Duodenal mucosa (tissue), 2 donors: ENCODE results near the gene NOPCHAP1.
"Not testable (repeated sequence)": the region's sequence is repeated elsewhere in the genome, so short reads cannot be mapped to it uniquely, and the experiment has no call there.

Experiments used
- H3K27ac ChIP-seq: one replicate; pipeline ENCODE4 v1.7.0; 2013; ENCODE audit warnings: low read depth, low read length
- H3K27me3 ChIP-seq, 2 donors: one replicate each; pipeline ENCODE4 v1.7.0; 2013; ENCODE audit warnings: low read length in 2 of 2, control low read depth in 1 of 2; ENCODE audit not compliant: insufficient read depth in 2 of 2, control insufficient read depth in 1 of 2
- H3K36me3 ChIP-seq, 2 donors: one replicate each; pipeline ENCODE4 v1.7.0; 2013; ENCODE audit warnings: low read length in 2 of 2, control low read depth in 1 of 2; ENCODE audit not compliant: insufficient read depth in 2 of 2, control insufficient read depth in 1 of 2
- H3K4me1 ChIP-seq, 2 donors: one replicate each; pipeline ENCODE4 v1.7.0; 2013; ENCODE audit warnings: low read length in 2 of 2, control low read depth in 1 of 2; ENCODE audit not compliant: insufficient read depth in 2 of 2, control insufficient read depth in 1 of 2
- H3K4me3 ChIP-seq, 2 donors: one replicate each; pipeline ENCODE4 v1.7.0; 2013; ENCODE audit warnings: low read length in 2 of 2, low read depth in 1 of 2
- H3K9ac ChIP-seq, 2 donors: one replicate each; pipeline ENCODE4 v1.7.0; 2013; ENCODE audit warnings: low read length in 2 of 2, low read depth in 1 of 2
- H3K9me3 ChIP-seq, 2 donors: one replicate each; pipeline ENCODE4 v1.7.0; 2013; ENCODE audit warnings: low read length in 2 of 2, control low read depth in 1 of 2; ENCODE audit not compliant: control insufficient read depth in 1 of 2

The NOPCHAP1 gene

DNA sequence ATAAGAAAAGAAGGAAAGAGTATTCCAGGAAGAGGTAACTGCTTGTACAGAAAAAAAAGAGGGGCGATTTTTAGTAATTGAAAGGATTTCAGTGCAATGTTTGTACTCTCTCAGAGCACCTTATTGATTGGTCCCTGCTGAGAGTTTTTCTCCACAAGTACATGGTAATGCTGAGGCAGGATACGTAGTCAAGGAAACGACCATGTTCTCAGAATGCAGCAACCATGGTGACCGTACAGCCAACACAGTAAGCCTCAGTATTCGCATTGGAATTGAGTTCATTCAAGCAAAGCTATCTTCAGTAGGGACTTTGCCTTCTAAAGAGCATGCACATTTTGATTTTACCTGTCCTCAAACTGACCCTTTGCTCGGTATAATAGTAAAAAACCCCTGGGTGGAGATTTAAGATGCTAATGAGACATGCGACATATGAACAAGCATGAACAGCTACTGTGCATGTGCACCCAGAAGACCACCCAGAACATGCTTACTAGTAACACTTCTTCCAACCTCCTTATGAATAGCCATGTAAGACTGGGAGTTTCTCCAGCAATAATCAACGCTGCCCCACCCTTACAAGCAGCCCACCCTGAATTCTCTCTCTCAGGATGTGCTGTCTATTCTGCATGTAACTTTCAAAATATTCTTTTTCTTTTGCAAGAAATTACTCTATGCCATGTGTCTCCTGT, 21.8 kb upstream of the NOPCHAP1 start:
- Histone ChIP-seq H3K4me1 (peaks cover 7 to 10% of the 10 kb centered on the region in 2 donors), H3K9ac (no peak overlapping the region), H3K9me3 (peaks cover 0 to 2% of the 10 kb centered on the region in 2 donors), H3K27ac (no peak overlapping the region), H3K4me3 (no peak overlapping the region), H3K36me3 (no peaks in the 10 kb centered on the region), H3K27me3 (peaks cover 0 to 4% of the 10 kb centered on the region in 2 donors)

DNA sequence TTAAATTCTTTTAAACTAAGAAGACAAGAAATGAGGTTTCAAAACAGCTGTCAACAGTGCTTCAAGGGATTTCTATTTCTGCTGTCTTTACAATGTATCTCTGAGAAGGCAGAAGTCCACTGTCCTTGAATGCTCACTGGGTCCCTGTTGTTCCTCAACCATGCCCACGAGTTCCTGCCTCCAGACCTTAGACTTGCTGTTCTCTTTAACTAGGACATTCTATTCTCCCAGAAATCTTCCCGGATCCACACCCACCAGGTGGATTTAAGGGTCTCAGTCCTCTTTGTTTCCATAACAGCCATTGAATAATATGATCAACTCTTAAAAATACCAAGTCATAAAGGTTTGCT, 21.3 kb upstream of the NOPCHAP1 start:
- no peak overlapping the region for H3K4me3 ChIP-seq
- H3K4me1 ChIP-seq: peaks cover 3 to 4% of the 10 kb centered on the region in 2 donors
- H3K36me3 ChIP-seq: no peaks in the 10 kb centered on the region
- H3K27ac ChIP-seq: no peak overlapping the region
- peaks cover 0 to 4% of the 10 kb centered on the region in 2 donors for H3K27me3 ChIP-seq
- H3K9ac ChIP-seq: no peak overlapping the region
- H3K9me3 ChIP-seq: peaks cover 0 to 2% of the 10 kb centered on the region in 2 donors

DNA sequence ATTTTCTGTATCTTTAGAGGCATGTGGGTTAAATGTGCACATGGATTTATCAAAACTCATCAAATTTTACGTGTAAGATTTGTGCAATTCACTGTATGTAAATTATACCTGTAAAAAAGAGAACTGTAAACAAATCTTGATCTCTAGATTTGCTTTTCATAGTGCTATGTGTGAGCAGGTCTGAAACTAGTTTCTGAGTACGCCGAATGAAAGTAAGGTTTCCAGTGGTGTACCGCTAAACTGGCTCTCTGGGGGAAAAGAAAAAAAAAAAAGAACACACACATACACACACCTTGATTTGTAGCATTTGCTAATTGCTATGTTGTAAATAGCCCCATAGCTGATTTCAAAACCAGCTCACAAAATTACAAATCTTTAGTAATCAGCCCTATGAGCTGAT, 19.4 kb upstream of the NOPCHAP1 start:
- no peaks in the 10 kb centered on the region for H3K36me3 ChIP-seq
- H3K9ac ChIP-seq: no peak overlapping the region
- H3K4me1 ChIP-seq: no peaks in the 10 kb centered on the region

DNA sequence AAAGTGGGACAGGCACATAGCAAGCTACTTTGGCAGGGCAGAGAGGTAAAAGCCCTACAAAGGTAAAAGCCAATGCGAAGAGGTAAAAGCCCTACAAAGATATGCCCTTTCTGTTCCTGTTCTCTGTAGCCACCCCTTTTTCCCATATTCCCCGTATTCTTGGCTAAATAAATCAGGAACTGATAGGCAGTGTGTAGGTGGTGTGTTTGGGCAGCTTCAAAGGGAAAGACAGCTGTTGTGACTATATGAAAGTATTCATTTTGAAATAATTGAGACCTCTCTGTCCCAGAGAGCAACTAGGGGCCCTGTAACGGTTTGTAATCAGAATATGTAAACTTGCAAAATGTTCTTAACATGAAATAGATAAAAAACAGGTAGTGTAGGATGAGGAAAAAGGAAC, 16.8 kb upstream of the NOPCHAP1 start:
- Histone ChIP-seq H3K4me3 (no peak overlapping the region), H3K9ac (no peak overlapping the region), H3K27me3 (no peaks in the 10 kb centered on the region), H3K9me3 (peaks cover 0 to 2% of the 10 kb centered on the region in 2 donors), H3K36me3 (no peaks in the 10 kb centered on the region), H3K27ac (no peak overlapping the region), H3K4me1 (no peaks in the 10 kb centered on the region)

More for the DNA sequence above, 19.4 kb upstream of the NOPCHAP1 start:
- Histone ChIP-seq H3K27ac (no peak overlapping the region), H3K27me3 (peaks cover 0 to 4% of the 10 kb centered on the region in 2 donors), H3K9me3 (peaks cover 0 to 2% of the 10 kb centered on the region in 2 donors), H3K4me3 (no peak overlapping the region)

DNA sequence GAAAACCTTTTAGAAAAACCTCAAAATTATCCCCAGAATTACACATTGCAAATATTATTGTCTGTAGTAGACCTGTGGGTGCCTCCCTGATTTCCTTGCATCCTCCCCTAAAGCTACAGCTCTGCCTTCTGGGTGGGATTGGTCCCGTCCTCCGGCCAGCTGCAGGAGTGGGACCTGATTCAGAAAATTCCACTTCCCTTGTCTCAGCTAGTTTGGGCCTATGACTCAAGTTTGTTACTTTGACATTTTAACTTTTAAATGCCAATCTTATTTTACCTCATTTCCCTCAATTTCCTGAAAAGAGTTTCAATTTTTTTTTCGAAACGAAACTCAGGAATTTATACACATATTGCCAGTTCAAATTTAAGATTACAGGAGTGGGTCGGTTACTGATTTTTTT, 14.8 kb upstream of the NOPCHAP1 start:
- no peaks in the 10 kb centered on the region for H3K36me3 ChIP-seq
- no peaks in the 10 kb centered on the region for H3K27me3 ChIP-seq
- H3K27ac ChIP-seq: no peak overlapping the region
- H3K9me3 ChIP-seq: no peaks in the 10 kb centered on the region
- no peaks in the 10 kb centered on the region for H3K4me1 ChIP-seq
- H3K4me3 ChIP-seq: no peak overlapping the region
- H3K9ac ChIP-seq: no peak overlapping the region

DNA sequence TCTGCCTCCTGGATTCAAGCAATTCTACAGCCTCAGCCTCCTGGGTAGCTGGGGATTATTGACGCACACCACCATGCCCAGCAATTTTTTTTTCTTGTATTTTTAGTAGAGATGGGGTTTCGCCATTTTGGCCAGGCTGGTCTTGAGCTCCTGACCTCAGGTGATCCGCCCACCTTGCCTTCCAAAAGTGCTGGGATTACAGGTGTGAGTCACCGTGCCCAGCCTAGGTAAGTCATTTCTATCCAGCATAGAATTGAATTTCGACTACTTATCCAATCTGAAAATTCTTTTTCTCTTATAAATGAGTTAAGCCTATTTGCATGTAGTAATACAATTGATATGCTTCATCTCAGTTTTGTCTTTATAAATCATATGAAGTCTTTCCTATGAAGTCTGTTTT, 12.9 kb upstream of the NOPCHAP1 start:
- Histone ChIP-seq H3K27me3 (no peaks in the 10 kb centered on the region), H3K36me3 (no peaks in the 10 kb centered on the region), H3K27ac (no peak overlapping the region), H3K4me1 (no peaks in the 10 kb centered on the region), H3K9me3 (no peaks in the 10 kb centered on the region), H3K9ac (no peak overlapping the region), H3K4me3 (no peak overlapping the region)

DNA sequence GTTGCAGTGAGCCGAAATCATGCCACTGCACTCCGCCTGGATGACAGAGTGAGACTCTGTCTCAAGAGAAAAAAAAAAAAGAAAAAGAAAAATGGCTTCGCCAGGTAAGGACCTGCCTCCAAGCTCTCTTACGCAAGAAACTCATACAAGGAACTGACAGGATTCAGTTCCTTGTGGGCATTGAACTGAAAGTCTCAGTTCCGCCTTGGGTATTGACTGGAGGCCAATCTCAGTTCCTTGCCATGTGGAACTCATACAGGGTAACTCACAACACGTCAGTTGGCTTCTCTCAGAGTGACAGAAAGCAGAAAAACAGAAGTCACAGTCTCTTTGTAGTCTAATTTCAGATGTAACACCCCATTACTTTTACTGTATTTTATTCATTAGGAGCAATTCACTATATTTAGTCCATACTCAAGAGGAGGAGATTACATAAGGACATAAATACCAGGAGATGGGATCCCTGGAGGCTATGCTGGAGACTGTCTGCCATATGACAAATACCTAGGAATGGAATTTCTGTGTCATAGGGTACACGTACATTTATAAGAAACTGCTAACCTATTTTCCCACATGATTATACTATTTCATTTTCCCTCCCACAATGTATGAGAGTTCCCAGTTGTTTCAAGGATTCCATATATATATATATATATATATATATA, 11.4 kb upstream of the NOPCHAP1 start:
- Histone ChIP-seq H3K27ac (no peak overlapping the region), H3K4me1 (no peaks in the 10 kb centered on the region), H3K36me3 (no peaks in the 10 kb centered on the region), H3K27me3 (no peaks in the 10 kb centered on the region), H3K9ac (no peak overlapping the region), H3K9me3 (no peaks in the 10 kb centered on the region), H3K4me3 (no peak overlapping the region)

DNA sequence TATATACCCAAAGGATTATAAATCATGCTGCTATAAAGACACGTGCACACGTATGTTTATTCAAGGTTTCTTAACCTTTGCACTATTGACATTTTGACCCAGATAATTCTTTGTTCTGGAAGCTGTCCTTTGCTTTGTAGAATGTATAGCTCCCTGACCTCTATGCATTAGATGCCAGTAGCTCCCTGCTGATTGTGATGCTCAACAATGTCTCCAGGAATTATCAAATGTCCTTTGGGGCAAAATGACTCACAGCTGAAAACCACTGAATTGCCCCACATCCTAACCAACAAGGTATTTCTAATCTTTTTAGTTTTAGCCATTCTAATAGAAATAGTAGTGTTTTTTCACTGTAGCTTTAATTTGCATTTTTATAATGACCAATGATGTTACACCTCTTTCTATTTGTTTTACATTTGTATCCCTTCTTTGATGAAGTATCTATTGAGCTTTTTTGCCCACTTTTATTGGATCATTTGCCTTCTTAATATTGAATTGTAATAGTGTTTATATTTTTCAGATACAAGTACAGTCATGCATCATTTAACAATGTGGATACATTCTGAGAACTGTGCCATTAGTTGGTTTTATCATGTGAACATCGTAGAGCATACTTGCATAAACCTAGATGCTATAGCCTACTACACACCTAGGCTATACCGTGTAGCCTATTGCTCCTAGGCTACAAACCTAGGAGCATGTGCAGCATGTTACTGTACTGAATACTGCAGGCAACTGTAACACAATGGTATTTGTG, 10.4 kb upstream of the NOPCHAP1 start:
- Histone ChIP-seq H3K4me3 (no peak overlapping the region), H3K36me3 (no peaks in the 10 kb centered on the region), H3K4me1 (no peaks in the 10 kb centered on the region), H3K9ac (no peak overlapping the region), H3K27me3 (no peaks in the 10 kb centered on the region), H3K9me3 (no peaks in the 10 kb centered on the region), H3K27ac (no peak overlapping the region)

DNA sequence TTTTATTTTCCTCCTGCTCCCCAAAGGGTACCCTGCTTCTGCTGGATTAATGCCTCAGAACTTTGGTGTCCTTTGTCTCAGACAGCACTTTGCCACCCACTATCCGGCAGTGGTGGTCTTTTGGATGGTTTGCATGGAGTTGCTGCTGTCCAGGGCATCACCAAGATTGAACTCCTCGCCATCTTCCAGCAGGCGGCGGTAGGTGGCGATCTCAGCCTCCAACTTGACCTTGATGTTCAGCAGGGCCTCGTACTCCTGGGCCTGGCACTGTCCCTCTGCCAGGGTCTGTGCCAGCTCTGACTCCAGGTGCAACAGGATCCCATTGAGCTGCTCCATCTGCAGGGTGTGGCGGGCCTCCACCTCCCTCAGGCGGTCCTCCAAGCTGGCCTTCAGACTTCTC, 9.4 kb upstream of the NOPCHAP1 start:
- H3K9ac ChIP-seq: no peak overlapping the region

DNA sequence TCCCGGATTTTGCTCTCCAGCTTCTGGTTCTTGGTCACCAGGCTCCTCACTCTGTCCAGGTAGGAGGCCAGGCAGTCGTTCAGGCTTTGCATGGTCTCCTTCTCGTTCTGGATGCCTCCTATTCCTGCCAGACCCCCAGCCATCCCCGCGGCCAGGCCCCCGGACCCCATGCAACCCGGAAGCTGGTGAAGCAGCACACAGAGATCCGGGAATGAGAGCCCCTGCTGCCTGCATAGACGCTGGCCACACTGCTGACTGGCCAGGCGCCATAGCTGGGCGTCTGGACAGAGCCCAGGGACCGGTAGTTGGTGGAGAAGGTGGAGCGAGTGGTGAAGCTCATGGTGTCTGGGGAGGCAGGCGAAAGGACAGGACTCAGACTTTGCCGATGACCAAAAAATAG, 8.4 kb upstream of the NOPCHAP1 start:
- H3K27ac ChIP-seq, H3K4me1 ChIP-seq, H3K4me3 ChIP-seq, H3K9ac ChIP-seq, H3K9me3 ChIP-seq, H3K27me3 ChIP-seq, H3K36me3 ChIP-seq: not testable (repeated sequence)

More for the DNA sequence above, 9.4 kb upstream of the NOPCHAP1 start:
- no peak overlapping the region for H3K27ac ChIP-seq
- H3K4me3 ChIP-seq: no peak overlapping the region
- no peaks in the 10 kb centered on the region for H3K36me3 ChIP-seq
- H3K4me1 ChIP-seq: no peaks in the 10 kb centered on the region
- H3K27me3 ChIP-seq: no peaks in the 10 kb centered on the region
- H3K9me3 ChIP-seq: no peaks in the 10 kb centered on the region
